Epidermal melanocyte (primary cell): Measurements from ENCODE around the gene CNOT1.
"Not testable (repeated sequence)": the region's sequence is repeated elsewhere in the genome, so short reads cannot be mapped to it uniquely, and the experiment has no call there.

Experiments used
- DNase-seq: peaks from one replicate; pipeline ENCODE4 v3.0.0; 2011; ENCODE audit warnings: low spot score; ENCODE audit not compliant: insufficient read length

CNOT1 gene

DNA sequence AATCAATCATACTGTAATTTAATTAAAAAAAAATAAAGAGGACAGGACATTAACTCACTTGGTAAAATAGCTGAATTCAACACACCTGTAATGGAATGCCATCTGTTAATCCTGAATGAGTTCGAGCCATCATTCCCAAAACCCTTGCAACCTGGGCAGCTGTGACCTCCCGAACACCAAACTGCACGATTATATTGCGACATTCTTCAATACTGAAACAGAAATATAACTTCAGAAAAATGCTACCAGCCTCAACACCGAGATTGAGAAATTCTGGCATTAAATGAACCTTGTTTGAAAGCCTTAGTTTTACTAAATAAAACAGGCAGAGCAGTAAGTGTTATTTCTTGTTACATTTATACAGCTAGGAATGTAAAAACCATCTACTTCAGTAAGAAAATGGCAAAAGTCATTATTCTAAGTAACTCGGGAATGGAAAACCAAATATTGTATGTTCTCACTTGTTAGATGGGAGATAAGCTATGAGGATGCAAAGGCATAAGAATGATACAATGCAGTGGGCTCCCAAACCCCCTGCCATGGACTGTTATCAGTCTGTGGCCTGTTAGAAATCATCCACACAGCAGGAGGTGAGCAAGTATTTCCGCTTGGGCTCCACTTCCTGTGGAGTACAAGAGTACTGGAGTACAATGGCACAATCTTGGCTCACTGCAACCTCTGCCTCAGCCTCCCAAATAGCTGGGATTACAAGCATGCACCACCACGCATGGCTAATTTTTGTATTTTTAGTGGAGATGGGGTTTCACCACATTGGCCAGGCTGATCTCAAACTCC lies 46.5 kb downstream of the CNOT1 start:
- no peak for DNase-seq

DNA sequence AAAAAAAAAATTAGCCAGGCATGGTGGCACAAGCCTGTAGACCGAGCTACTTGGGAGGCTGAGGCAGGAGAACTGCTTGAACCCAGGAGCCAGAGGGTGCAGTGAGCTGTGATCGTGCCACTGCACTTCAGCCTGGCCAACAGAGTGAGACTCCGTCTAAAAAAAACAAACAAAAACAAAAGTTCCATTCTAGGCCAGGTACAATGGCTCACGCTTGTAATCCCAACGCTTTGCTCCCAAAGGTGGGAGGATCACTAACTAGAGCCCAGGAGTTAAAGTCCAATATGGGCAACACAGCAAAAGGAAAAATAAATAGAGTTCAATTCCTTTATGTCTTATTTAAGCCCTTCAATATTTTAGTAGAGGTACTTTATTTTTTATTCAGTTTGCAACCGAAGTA lies 47.5 kb downstream of the CNOT1 start:
- DNase-seq = no peak

DNA sequence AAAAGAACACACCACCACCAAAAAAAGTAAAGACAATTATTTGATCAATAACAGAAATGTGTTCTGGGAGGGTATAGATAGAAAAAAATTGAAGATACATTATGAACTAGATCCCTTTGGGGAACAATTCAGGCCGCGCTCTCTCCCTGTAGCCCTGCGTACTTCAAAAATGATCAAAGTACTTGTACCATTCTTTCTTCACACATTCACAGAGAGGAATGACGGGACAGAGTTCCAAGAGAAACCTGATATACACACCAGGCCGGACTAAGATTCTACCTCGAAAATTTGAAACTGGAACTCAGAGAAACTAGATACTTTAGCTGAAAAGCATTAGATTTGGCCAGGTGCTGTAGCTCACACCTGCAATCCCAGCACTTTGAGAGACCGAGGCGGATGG lies 50.0 kb downstream of the CNOT1 start:
- no peak for DNase-seq

DNA sequence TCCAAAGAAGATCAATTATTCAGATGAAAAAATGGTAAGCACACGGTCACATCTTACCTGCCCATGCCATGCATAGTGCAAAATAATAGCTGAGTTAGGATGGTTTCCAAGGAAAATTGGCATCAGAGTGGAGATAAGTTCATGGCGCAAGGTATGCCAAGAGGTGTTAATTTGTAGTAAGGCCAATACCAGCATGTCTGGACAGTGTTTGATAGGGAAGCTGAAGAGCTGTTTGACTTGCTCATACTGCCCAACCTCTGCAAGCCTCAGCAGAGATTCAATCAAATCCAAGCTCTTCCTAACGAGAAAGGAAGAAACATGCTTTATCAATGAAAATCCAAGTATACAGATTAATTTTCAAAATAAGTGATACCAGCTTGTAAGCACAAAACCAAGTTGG lies 51.0 kb downstream of the CNOT1 start:
- no peak for DNase-seq

DNA sequence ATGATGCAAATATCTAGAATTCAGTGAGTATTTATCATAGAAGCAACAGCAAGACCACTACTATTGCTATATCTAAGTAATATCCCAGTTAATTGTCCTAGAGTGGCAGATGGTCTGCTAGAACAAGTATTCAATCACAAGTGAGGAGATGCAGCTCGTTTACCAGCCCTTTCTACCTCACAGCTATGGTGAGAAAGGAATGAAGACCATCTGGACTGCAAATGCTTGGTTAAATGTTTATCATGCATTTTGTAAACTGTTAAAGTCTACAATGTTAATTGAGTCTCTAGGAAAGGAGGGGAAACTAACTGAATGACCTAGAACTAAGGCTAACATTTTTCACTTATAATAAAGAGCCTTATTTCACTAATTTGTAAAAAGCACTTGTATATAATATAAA lies 52.5 kb downstream of the CNOT1 start:
- DNase-seq = no peak

DNA sequence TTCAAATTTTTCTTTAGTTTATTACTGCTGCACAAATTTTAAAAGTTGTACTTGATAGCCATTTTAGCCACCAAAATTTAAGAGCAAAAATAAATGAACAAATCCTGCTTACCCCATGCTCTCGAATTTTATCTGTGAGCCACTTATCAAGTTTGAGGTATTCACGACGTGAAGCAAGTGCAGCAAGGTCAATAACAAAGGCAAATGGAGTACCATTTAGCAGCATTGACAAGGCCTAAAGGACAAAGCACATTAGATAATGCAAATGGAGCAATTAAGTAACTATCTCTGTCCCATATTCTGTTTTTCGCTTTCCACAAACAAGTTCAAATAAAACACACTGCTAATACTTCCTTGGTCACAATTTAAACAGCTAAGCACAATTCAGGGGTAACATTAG lies 54.7 kb downstream of the CNOT1 start:
- DNase-seq = no peak

DNA sequence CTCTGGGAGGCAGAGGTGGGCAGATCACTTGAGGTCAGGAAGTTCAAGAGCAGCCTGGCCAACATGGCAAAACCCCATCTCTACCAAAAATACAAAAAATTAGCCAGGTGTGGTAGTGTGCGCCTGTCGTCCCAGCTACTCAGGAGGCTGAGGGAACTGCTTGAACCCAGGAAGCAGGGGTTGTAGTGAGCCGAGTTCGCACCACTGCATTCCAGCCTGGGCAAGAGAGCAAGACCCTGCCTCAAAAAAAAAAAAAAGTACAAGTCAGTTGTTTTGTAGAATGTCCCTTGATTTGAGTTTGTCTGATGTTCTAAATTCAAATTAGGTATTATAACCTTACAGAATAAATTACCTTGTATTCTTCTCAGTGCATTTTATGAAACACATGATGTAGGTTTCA lies 63.9 kb downstream of the CNOT1 start:
- not testable (repeated sequence) for DNase-seq

DNA sequence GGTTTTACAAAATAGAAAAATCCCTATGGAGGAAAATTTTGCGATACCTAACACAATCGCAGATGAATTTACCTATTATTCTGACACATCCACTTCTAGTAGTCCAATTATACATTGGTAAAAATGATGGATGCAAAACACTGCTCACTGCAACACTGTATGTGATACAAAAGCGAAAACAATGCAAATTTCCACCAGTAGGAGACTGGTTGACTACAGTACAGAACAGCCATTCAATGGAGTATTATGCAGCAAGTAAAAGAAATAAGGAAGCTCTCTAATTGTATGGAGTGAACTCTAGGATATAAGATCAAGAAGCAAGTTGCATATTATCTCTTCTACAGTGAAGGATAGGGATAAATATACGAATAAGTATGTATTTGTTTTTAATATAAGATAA lies 65.9 kb downstream of the CNOT1 start:
- DNase-seq = no peak

DNA sequence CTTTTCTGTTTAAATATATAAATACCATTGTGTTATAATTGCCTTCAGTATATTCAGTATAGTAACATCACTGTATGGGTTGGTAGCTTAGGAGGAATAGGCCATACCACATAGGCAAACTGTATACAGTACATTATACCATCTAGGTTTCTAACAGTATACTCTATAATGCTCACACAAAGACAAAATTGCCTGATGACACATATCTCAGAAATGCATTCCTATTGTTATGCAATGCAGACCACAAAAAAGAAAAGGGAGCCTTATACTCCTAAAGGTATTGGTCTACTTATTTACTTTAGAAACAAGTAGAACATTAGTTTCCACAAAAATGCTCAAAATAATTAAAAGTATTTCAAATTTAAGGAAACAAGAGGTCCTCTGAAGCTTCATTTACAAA lies 66.4 kb downstream of the CNOT1 start:
- no peak for DNase-seq

DNA sequence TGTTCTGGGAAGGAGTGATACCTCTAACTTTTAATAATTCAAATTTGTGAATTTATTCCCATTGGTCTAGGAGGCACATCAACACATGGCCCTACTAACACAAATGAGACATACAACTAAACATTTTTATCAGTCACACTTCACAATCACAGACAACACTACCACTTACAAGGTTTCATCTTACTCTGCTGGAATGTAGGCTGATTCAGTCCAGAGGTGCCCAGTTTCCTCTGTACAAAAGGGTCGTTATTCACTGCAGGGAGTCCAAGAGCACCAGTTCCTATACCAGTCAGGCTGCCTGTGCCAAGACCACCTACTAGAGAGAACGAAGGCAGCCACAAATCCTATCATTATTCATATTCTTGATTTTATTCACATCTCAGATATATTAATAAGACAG lies 72.9 kb downstream of the CNOT1 start:
- DNase-seq = no peak

DNA sequence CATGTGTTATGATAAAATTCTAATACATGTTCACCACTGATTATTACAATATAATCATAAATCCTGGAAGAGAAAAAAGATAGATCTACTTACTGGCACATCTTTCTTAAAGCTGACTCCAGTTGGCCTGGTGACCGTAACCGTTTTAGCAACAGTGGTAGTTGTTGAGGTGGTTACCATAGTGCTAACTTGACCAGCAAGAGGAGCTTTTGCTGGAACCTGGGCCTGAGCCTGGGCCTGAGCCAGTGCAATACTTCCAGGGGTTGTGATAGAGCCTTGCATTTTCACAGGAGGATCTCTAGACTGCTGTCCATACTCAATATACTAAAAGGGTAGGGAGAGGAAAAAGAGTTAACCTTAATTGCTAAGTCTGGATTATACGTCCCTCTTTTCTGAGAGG lies 78.1 kb downstream of the CNOT1 start:
- no peak for DNase-seq

DNA sequence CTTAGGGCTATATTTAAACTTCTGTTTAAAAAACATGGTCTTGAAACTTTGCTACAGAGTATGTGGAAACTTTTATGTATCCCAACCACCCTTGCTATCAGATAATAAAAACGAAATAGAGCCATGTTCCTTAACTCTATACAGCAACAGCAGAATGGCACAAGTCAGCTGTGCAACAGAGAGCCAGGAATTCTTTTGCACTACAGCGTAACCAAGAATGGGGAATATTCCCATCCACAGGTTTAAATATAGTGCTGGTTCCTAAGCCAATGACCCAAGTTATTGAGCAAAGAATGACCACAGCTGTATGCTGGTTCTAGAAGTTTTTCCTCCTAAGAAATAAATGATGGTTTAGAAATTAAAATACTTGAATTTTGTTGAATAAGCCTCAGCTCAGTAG lies 81.2 kb downstream of the CNOT1 start:
- DNase-seq = no peak

DNA sequence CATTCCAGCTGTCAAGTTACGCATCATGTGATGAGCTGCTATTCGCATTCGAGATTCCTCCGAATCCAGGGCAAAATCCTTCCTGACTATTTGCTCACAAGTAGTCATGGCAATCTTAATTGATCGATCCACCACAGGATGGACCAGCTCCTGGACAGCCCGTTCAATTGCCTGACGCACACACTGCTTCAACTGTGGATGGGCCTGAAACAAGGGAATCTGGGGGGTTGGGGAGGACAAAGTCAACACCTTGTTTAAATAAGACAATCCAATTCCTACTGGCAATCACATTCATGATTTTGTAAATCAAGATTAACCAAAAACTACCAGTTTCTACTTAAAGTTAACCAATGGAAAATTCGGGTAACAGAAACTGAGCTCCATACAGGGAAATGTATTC lies 85.9 kb downstream of the CNOT1 start:
- DNase-seq = no peak

DNA sequence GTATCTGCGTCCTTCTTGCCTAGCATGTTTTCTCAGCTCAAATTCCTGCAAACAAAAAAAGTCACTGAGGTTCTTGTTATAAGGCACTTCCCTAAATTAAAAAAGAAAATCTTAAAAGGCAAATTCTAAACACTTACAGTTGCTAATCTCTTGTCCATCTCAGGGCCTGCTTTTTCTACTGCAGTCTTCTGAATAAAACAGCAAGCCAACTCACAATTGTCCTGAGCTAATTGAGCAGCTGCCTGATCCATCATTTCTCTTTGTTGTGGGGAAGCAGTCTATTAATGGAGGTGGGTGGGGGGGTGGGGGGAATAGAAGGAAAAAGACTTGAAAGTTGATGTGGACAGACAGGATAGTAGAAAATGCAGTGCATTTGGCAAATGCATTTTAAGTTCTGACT lies 87.3 kb downstream of the CNOT1 start:
- no peak for DNase-seq

DNA sequence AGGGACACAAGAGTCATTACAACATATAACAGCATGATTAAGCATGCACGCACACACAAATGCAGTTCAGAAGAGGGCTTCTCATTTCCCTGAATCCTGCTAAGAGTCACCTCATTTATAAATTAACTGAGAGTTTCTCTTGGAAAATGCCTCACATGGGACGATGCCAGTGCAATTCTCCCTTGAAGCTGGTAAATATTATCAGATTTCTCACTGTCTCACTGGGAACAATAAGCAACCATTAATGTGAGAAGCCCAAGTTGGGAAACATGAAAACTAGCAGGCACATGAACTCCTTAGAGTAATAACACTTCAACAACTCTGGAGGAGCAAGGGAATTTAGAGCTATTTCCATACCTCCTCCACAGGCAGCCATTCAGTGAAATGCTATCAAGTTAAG lies 87.9 kb downstream of the CNOT1 start:
- no peak for DNase-seq

DNA sequence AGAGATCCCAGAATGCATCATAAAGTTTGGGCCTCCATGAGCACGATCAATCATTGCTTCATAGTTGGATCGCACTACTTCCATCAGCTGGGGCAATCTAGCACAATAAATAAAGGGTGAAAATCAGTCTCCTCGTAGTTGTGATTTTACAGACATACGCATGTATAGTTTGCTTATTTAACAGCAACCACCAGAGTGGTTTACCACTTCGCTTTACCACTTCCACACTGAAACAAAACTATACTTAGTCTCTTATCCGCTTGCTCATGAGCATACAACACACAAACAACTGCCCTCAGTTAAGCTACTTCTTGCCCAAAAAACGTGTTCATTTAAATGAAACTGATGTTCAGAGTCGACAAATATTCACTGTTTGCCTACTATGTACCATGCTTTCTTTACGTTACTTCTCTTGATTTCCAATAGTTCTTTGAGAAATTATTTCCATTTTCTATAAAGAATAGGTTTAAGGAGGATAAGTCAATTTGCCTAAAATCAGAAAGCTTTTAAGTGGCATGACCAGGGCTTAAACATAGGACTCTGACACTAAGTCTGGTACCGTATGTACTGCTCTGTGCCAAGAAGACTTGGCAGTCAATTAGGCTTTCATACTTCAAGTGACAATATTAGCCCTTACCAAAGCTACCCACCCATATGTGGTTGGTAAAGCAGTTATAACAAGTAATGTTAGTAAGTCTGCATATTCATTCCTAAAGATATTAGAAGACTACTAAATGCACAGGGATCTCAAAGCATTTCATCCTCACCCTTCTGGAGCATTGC lies 92.3 kb downstream of the CNOT1 start:
- no peak for DNase-seq

DNA sequence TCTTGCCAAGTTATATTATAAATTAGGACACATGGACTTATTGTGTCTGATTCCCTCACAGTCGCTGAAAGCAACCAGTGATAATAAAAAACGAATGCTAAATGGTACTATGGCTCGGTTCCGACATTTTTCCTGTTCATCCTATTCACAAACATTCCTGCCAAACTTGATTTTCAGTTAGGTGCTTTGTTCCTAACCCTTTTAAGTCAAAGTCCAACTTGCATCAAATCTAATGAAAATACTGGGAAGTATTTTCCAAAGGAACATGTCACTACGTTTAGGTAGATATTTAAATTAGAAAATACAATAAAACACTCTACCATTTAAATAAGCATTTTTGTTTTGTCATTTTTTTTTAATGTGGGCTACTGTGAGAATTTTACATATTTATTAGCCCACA lies 93.3 kb downstream of the CNOT1 start:
- no peak for DNase-seq

DNA sequence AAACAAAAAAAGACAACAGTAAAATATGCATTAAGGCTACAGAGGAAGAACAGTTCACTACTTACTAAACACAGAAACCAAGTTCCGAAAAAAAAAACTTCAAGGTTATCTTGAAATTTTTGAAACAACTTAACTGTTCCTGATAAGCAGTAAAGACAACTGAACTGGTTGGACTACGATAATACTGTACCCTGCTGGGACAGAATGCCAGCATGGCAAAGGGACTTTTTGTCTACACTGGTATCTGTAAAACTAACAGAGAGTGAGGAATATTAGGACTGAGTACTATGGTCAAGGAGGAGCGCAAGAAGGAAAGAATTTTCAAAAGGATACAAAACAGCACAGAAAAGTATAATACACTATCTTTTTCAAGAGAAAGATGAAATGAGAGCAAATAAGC lies 94.5 kb downstream of the CNOT1 start:
- no peak for DNase-seq

DNA sequence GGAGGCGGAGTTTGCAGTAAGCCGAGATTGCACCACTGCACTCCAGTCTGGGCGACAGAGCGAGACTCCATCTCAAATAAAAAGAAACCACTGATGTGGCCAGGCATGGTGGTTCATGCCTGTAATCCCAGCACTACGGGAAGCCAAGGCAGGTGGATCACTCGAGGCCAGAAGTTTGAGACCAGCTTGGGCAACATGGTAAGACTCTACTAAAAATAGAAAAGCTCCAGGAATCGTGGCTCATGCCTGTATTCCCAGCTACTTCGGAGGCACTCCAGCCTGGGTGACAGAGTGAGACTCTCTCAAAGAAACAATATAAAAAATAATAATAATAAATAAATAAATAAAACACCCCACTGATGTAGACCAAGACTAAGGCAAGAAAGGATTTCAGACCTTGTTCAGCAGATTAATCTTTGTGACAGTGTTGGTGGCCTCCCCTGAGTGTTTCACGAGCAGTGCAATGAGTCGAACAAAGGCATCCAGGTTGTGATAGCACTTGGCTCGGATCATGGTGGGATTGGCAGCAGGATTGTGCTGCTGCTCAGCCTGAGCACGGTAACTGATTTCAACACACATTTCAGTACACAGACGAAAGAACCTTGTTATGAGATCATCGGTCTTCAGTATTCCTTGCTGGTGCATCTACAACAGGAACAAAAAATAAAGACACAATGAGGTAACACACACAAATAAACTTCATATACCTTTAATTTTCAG lies 95.7 kb downstream of the CNOT1 start:
- DNase-seq = no peak

DNA sequence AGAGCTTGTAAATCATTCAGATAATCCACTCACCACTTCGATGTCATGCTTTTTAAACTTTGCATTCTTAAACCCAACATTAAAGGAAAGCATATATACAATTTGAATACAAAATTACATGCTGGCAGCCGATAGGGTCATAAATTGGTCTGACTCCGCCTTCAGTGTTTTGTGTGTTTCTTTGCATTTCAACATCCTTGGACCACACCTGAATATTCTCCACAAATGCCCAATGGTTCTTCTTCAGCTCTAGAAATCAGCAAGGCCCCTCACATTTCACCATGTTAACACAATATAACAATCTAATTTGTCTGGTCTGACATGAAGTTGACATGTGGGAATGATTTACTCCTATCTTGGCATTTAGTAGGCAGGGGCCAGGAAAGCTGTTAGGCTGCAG lies 97.2 kb downstream of the CNOT1 start:
- DNase-seq = no peak

DNA sequence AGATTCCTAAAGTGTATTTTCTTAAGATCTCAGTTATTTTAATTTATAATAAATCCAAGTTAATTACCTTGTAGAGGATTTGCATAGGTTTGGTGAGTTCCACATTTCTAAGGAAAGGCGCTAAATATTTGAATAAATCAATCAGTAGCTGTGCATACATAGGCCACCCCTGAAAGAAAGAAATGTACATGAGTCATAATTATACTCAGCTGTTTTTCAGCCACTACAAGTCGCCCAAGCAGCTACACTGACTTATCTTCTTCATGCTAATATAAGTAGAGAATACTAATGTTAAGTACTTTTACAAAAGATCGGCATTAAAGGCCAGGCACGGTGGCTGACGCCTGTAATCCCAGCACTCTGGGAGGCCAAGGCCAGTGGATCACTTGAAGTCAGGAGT lies 99.4 kb downstream of the CNOT1 start:
- DNase-seq = no peak

DNA sequence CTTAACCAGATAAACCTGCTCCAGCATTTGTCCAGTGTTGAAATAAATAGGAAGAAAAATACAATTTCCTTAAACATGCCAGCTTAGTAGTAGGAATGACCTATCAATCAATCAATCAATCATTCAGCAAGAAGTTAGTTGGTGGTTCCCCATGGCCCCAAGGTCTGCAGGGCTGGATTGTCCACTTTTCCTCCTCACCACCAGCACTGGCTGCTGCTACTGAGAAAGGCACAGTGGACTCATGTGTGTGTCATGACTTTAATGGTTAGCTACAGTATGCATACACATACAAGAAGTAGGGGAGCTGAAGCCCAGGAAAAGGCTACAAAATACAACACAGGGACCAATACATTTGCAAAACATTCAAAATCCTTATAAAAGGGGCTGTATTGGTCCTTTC lies 109.9 kb downstream of the CNOT1 start:
- DNase-seq = no peak
